ENCODE data around the gene KRT77. TPM values are rescaled to one million over a fixed set of nuclear protein-coding genes. Genes with fewer than 3 reads are reported as not detected.
"Not testable (repeated sequence)": the region's sequence is repeated elsewhere in the genome, so short reads cannot be mapped to it uniquely, and the experiment has no call there.

Gene KRT77
- not detected in 2 replicates for total RNA-seq

DNA sequence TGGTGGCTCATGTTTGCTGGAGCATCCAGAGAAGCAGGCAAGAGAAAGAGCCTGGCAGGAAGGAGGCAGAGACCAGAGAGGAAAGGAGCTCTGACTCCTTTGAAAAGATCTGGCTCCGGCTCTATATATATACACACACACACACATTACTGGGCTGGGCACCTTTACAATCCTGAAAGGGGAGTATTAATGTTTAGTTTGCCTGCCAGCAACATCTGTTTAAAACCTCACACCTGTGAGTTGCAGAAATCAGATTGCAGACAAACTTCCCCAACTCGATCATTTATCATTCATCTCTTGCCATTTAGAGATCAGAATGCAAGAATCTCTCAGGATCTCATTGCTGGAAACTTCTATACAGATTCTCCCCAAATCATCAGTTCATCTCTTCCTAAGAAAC lies at the start of gene KRT77:
Gene KRT77, minus strand, starts transcription at position 101 of the 400 bp plus-strand sequence. Its CDS starts 90 bp downstream, at position 11.
- Histone ChIP-seq H3K9me3 (ENCODE audit: low read depth, low read length) (no peaks in the 10 kb centered on the region), H3K79me2 (ENCODE audit: insufficient read depth, low read length) (no peaks in the 10 kb centered on the region), H2AFZ (ENCODE audit: low read length) (no peak within 1 kb of the TSS), H3K4me1 (ENCODE audit: insufficient read depth, low read length) (no peaks in the 10 kb centered on the region), H3K4me3 (ENCODE audit: insufficient read depth, low read length) (no peak within 1 kb of the TSS), H3K27me3 (ENCODE audit: insufficient read depth, low read length) (peaks cover 17% of the 10 kb centered on the region), H4K20me1 (ENCODE audit: insufficient read depth, low read length) (no peaks in the 10 kb centered on the region), H3K36me3 (ENCODE audit: insufficient read depth, low read length) (no peaks in the 10 kb centered on the region), H3K27ac (ENCODE audit: low read depth, low read length) (no peak within 1 kb of the TSS), H3K4me2 (ENCODE audit: insufficient read depth, low read length) (no peak within 1 kb of the TSS)
- TF ChIP-seq, protein P1, sequence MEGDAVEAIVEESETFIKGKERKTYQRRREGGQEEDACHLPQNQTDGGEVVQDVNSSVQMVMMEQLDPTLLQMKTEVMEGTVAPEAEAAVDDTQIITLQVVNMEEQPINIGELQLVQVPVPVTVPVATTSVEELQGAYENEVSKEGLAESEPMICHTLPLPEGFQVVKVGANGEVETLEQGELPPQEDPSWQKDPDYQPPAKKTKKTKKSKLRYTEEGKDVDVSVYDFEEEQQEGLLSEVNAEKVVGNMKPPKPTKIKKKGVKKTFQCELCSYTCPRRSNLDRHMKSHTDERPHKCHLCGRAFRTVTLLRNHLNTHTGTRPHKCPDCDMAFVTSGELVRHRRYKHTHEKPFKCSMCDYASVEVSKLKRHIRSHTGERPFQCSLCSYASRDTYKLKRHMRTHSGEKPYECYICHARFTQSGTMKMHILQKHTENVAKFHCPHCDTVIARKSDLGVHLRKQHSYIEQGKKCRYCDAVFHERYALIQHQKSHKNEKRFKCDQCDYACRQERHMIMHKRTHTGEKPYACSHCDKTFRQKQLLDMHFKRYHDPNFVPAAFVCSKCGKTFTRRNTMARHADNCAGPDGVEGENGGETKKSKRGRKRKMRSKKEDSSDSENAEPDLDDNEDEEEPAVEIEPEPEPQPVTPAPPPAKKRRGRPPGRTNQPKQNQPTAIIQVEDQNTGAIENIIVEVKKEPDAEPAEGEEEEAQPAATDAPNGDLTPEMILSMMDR (IDR thresholded peaks at IDR 0.05; ENCODE audit: extremely low read depth, low read depth, low read length) = no peak
- no peak for DNase-seq (ENCODE audit: insufficient read length, low spot score, missing footprints)

DNA sequence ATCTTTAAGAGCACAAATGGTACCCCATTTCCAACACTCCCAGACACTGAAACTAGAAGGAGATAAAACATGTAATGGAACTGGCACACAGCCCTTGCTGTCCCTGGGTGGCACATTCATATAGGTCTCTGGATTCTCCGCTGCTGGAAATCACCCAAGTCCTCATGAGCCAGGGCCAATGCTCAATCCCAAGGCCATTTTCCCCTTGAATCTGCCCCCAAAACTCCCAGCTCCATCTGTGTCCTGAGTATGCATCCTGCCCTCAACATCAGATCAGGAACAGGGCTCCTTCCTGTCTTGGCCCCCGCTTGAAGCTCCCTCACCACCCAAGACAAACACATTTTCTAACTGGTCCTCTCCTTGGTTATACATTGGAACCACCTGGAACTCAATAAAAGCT lies 49.2 kb upstream of the KRT77 start:
- no peak for DNase-seq (ENCODE audit: insufficient read length, low spot score, missing footprints)
- Histone ChIP-seq H2AFZ (ENCODE audit: low read length) (no peak overlapping the region), H4K20me1 (ENCODE audit: insufficient read depth, low read length) (no peaks in the 10 kb centered on the region), H3K9me3 (ENCODE audit: low read depth, low read length) (no peaks in the 10 kb centered on the region), H3K27ac (ENCODE audit: low read depth, low read length) (no peak overlapping the region), H3K4me3 (ENCODE audit: insufficient read depth, low read length) (no peak overlapping the region), H3K27me3 (ENCODE audit: insufficient read depth, low read length) (peaks cover 14% of the 10 kb centered on the region), H3K4me1 (ENCODE audit: insufficient read depth, low read length) (no peaks in the 10 kb centered on the region), H3K79me2 (ENCODE audit: insufficient read depth, low read length) (no peaks in the 10 kb centered on the region), H3K36me3 (ENCODE audit: insufficient read depth, low read length) (no peaks in the 10 kb centered on the region), H3K4me2 (ENCODE audit: insufficient read depth, low read length) (no peak overlapping the region)
- TF ChIP-seq, protein P1 (IDR thresholded peaks at IDR 0.05; ENCODE audit: extremely low read depth, low read depth, low read length) = no peak

DNA sequence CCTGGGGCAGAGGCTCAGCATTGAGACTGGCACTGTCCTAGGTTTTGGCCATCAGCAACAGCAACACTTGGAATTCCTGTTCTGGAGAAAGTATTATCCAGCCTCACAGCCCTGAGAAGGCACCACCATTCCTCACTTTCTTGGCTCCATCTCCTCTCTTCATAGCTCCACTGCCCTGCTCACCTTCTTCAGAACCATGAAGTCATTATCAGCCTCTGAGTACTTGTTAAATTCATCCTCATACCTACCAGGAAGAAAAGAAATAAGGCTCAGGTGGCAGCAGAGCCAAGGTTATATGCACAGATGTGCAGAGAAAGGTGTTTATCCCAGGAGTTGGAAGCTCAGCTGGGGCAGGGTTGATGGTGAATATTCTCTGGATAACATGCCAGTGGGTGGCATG lies 48.5 kb upstream of the KRT77 start:
- H3K79me2 ChIP-seq (ENCODE audit: insufficient read depth, low read length) = no peaks in the 10 kb centered on the region
- H3K27me3 ChIP-seq (ENCODE audit: insufficient read depth, low read length) = peaks cover 14% of the 10 kb centered on the region
- TF ChIP-seq, protein P1 (IDR thresholded peaks at IDR 0.05; ENCODE audit: extremely low read depth, low read depth, low read length) = no peak
- H2AFZ ChIP-seq (ENCODE audit: low read length) = no peak overlapping the region
- H3K27ac ChIP-seq (ENCODE audit: low read depth, low read length) = no peak overlapping the region
- no peaks in the 10 kb centered on the region for H3K9me3 ChIP-seq (ENCODE audit: low read depth, low read length)
- H3K36me3 ChIP-seq (ENCODE audit: insufficient read depth, low read length) = no peaks in the 10 kb centered on the region
- no peaks in the 10 kb centered on the region for H3K4me1 ChIP-seq (ENCODE audit: insufficient read depth, low read length)
- no peak overlapping the region for H3K4me3 ChIP-seq (ENCODE audit: insufficient read depth, low read length)
- DNase-seq (ENCODE audit: insufficient read length, low spot score, missing footprints) = no peak
- no peaks in the 10 kb centered on the region for H4K20me1 ChIP-seq (ENCODE audit: insufficient read depth, low read length)
- no peak overlapping the region for H3K4me2 ChIP-seq (ENCODE audit: insufficient read depth, low read length)

DNA sequence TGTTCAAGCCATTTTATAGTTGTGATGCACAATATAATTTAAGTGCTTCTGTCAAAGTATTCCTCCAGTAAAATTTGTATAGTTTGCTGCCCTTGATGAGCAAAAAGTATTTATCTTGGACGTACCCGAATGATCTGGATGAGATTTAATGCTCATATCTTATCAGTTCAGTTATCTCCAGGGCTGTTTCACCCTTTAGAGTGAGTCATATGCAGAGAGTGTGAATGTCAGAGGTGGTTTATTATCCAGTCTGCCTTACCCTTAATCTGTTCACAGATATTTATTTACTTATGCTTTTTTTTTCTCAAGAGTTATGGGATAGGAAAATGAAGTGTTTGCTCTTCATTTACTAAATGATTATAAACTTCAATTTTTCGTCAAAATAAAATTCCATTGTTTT lies 47.2 kb upstream of the KRT77 start:
- H3K9me3 ChIP-seq (ENCODE audit: low read depth, low read length); H2AFZ ChIP-seq (ENCODE audit: low read length); H3K4me1 ChIP-seq (ENCODE audit: insufficient read depth, low read length); H3K4me2 ChIP-seq (ENCODE audit: insufficient read depth, low read length); H3K27ac ChIP-seq (ENCODE audit: low read depth, low read length); H3K79me2 ChIP-seq (ENCODE audit: insufficient read depth, low read length); H3K36me3 ChIP-seq (ENCODE audit: insufficient read depth, low read length); H4K20me1 ChIP-seq (ENCODE audit: insufficient read depth, low read length); H3K4me3 ChIP-seq (ENCODE audit: insufficient read depth, low read length); DNase-seq (ENCODE audit: insufficient read length, low spot score, missing footprints): not testable (repeated sequence)
- peaks cover 14% of the 10 kb centered on the region for H3K27me3 ChIP-seq (ENCODE audit: insufficient read depth, low read length)

Data from osteoblast (primary cell).